ENCODE measurements around the gene GNA14. TPM values are rescaled to one million over a fixed set of nuclear protein-coding genes. Genes with fewer than 3 reads are reported as not detected.

The GNA14 gene
- total and polyA plus RNA-seq, 2 experiments from 2014 or later, result 0.21 to 0.36 TPM

DNA sequence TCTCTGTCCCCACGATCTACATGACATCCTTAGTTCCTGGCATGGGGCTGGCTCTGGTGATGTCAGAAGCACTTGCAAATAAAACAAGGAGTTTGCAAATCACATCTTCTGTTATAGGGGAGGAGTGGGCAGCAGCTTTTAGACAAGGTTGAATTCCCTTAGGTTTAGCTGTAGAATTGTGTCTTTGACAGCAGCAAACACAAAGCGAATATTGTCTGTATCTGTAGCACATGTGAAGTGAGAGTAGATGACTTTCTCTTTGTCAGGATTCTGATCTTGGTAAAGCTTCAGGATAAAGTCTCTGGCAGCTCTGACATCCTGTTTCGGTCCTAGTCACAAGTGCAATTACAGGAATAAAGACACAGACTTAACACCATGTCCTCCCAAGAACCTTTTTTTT, 224.3 kb downstream of the GNA14 start:
- TF ChIP-seq CTCF (IDR thresholded peaks at IDR 0.05; ENCODE audit: low read depth, low read length), result no peak
- no peak overlapping the region for H3K4me3 ChIP-seq
- no peaks in the 10 kb centered on the region for H3K27me3 ChIP-seq
- no peaks in the 10 kb centered on the region for H3K36me3 ChIP-seq
- H3K4me1 ChIP-seq (ENCODE audit: low read depth), result no peaks in the 10 kb centered on the region
- no peaks in the 10 kb centered on the region for H3K9me3 ChIP-seq (ENCODE audit: low read depth)
- H3K27ac ChIP-seq, result no peak overlapping the region
- DNase-seq (ENCODE audit: low read depth in 1 of 2, low spot score in 1 of 2), result no peak

DNA sequence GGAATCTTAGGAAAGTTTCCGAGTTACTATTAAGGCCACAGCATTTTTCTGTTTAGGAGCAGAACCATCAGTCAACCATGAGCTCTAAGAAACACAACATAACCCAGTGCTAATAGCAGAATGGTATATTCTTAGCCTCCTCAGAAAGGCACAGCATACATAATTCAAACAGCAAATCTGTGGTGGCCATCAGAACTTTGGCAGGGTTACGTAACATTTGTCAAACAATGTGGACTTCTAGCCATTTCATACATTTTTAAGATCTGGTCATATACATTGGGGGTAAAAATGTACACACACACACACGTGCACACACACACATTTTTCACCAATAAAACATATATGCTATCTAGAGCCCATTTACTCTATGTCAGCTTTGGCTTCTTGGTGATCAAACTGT, 225.2 kb downstream of the GNA14 start:
- Histone ChIP-seq H3K4me3 (no peak overlapping the region), H3K4me1 (ENCODE audit: low read depth) (no peaks in the 10 kb centered on the region), H3K9me3 (ENCODE audit: low read depth) (no peaks in the 10 kb centered on the region), H3K27ac (no peak overlapping the region), H3K27me3 (no peaks in the 10 kb centered on the region), H3K36me3 (no peaks in the 10 kb centered on the region)
- no peak for TF ChIP-seq CTCF (IDR thresholded peaks at IDR 0.05; ENCODE audit: low read depth, low read length)
- DNase-seq (ENCODE audit: low read depth in 1 of 2, low spot score in 1 of 2), result no peak

DNA sequence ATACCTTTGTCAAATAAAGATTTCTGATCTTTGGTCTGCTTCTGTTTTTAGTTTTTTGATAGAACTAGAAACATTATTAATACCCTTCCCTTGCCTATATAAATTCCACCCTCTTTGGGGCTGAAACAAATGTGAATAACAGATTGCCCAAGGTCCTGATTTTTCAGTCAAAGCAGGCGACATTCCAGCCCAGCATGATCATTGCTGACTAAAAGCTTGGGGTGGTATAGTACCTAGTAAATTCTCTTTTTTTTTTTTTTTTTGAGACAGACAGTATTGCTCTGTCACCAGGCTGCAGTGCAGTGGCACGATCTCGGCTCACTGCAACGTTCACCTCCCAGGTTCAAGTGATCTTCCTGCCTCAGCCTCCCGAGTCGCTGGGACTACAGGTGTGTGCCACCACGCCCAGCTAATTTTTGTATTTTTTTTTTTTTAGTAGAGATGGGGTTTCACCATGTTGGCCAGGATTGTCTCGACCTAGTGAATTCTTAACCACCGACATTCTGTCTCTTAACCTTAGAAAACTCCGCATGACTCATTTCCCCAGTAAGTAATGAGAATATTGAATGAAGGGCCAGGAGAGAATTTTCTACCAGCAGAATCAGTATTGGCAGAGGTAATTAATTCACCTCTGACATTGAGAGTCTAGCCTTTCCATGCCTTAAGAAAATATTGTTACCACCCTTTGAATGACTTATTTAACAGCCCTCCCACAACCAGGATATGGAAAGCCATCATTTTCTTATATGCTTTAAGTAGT, 226.4 kb downstream of the GNA14 start:
- Histone ChIP-seq H3K4me3 (no peak overlapping the region), H3K27me3 (no peaks in the 10 kb centered on the region), H3K9me3 (ENCODE audit: low read depth) (no peaks in the 10 kb centered on the region), H3K36me3 (no peaks in the 10 kb centered on the region), H3K4me1 (ENCODE audit: low read depth) (no peaks in the 10 kb centered on the region), H3K27ac (no peak overlapping the region)
- DNase-seq (ENCODE audit: low read depth in 1 of 2, low spot score in 1 of 2), result no peak
- no peak for TF ChIP-seq CTCF (IDR thresholded peaks at IDR 0.05; ENCODE audit: low read depth, low read length)

DNA sequence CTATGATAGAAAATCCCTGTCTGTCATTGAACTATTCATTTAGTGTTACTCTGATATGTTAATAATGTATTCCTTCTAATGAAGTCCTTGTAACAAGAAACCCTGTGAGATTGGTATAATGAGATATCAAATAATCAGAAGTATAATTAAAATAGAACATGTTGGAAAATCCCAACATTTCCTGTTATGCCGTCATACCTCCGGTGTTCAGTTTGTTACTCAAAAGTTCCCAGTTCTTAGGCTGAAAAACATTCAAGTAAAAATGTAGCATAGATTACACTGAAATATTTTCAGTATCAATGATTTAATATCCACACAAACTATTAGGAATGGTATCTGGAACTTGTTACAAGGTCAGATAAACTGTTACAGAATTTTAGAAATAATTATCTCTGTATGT, 227.5 kb downstream of the GNA14 start:
- Histone ChIP-seq H3K36me3 (peaks cover 7% of the 10 kb centered on the region), H3K4me3 (no peak overlapping the region), H3K4me1 (ENCODE audit: low read depth) (no peaks in the 10 kb centered on the region), H3K27me3 (no peaks in the 10 kb centered on the region), H3K27ac (no peak overlapping the region), H3K9me3 (ENCODE audit: low read depth) (no peaks in the 10 kb centered on the region)
- DNase-seq (ENCODE audit: low read depth in 1 of 2, low spot score in 1 of 2), result no peak
- no peak for TF ChIP-seq CTCF (IDR thresholded peaks at IDR 0.05; ENCODE audit: low read depth, low read length)

DNA sequence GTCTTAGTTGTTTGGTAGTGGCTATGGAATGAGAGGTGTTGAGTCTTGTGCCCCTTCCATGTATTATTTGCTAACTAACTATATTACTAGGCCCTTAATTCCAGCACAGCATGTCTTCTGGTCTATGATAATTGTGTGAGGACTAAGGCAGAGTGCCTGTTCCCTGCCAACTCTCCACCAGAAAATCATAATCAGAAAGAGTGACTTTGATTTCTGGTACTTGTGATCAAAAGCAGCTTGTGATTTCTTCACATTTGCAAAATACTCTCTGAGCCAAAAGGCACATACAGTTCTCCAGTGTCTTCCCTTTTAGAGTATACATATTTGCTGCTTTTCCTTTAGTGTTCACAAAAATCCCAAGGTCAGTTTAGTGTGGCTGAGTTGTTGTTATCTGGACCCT, 229.9 kb downstream of the GNA14 start:
- no peak for DNase-seq (ENCODE audit: low read depth in 1 of 2, low spot score in 1 of 2)
- TF ChIP-seq CTCF (IDR thresholded peaks at IDR 0.05; ENCODE audit: low read depth, low read length), result no peak
- Histone ChIP-seq H3K36me3 (peaks cover 8% of the 10 kb centered on the region), H3K27ac (no peak overlapping the region), H3K4me1 (ENCODE audit: low read depth) (no peaks in the 10 kb centered on the region), H3K4me3 (no peak overlapping the region), H3K27me3 (no peaks in the 10 kb centered on the region), H3K9me3 (ENCODE audit: low read depth) (no peaks in the 10 kb centered on the region)
